ENCODE data around the gene SNAP25. TPM values are rescaled to one million over a fixed set of nuclear protein-coding genes. Genes with fewer than 3 reads are reported as not detected.
A peak's percentile ranks its signal among the peaks of the same experiment; 100 is the strongest.

The SNAP25 gene
- total RNA-seq, 2 experiments from 2014 or later: 0.18 to 0.23 TPM

GRCh38 chr20:10185741-10186558 is 32.7 kb upstream of the SNAP25 start:
- Mint-ChIP-seq H3K4me1 (no peaks in the 10 kb centered on the region), H3K9me3 (peaks cover 5% of the 10 kb centered on the region), H3K4me3 (no peak overlapping the region), H3K36me3 (ENCODE audit: low read depth) (no peaks in the 10 kb centered on the region), H3K27me3 (no peaks in the 10 kb centered on the region), H3K27ac (no peak overlapping the region)
- no peak for DNase-seq
- ChIA-PET POLR2A (no interaction called here), CTCF (no interaction called here)

GRCh38 chr20:10190456-10190855 is 28.2 kb upstream of the SNAP25 start:
- Mint-ChIP-seq H3K4me1 (no peaks in the 10 kb centered on the region), H3K27ac (no peak overlapping the region), H3K36me3 (ENCODE audit: low read depth) (no peaks in the 10 kb centered on the region), H3K27me3 (no peaks in the 10 kb centered on the region), H3K9me3 (peaks cover 8% of the 10 kb centered on the region), H3K4me3 (no peak overlapping the region)
- ChIA-PET POLR2A (no interaction called here), CTCF (no interaction called here)
- DNase-seq: no peak

GRCh38 chr20:10192171-10192570 is 26.5 kb upstream of the SNAP25 start:
- CTCF ChIA-PET: no interaction called here
- H3K27me3 Mint-ChIP-seq: no peaks in the 10 kb centered on the region
- H3K9me3 Mint-ChIP-seq: peaks cover 6% of the 10 kb centered on the region
- POLR2A ChIA-PET: no interaction called here
- H3K27ac Mint-ChIP-seq: no peak overlapping the region
- H3K36me3 Mint-ChIP-seq (ENCODE audit: low read depth): no peaks in the 10 kb centered on the region
- no peaks in the 10 kb centered on the region for H3K4me1 Mint-ChIP-seq
- DNase-seq: no peak
- H3K4me3 Mint-ChIP-seq: no peak overlapping the region

DNA sequence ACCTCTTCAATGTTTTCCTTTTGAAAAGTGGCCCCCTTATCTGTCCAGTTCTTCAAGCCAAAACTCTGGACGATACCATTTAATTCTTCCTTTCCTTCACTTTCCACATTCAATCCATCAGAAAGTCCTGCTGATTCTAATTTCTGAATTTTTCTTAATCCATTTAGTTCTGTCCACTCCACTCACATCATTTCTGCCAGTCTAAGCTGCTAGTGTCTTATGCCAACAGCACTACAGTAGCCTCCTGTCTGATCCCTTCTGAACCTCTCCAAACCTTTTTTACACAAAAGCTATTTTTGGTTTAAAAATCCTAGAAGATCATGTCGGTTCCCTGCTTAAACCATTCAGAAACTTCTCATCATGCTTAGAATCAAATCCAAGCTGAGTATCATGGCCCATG is 24.5 kb upstream of the SNAP25 start:
- H3K36me3 Mint-ChIP-seq (ENCODE audit: low read depth): no peaks in the 10 kb centered on the region
- no peaks in the 10 kb centered on the region for H3K4me1 Mint-ChIP-seq
- peaks cover 2% of the 10 kb centered on the region for H3K27me3 Mint-ChIP-seq
- H3K27ac Mint-ChIP-seq: no peak overlapping the region
- no peak overlapping the region for H3K4me3 Mint-ChIP-seq
- POLR2A ChIA-PET: no interaction called here
- peaks cover 3% of the 10 kb centered on the region for H3K9me3 Mint-ChIP-seq
- CTCF ChIA-PET: interaction anchor here (0.8 kb wide), 1 partner anchor 104 kb away, joined by 3 read pairs; no protein-coding TSS in a partner anchor
- DNase-seq: no peak

- no peak overlapping the region for H3K27ac Mint-ChIP-seq
- H3K4me3 Mint-ChIP-seq: no peak overlapping the region
- CTCF ChIA-PET: no interaction called here
- H3K9me3 Mint-ChIP-seq: no peaks in the 10 kb centered on the region
- no peak for DNase-seq
- POLR2A ChIA-PET: no interaction called here
- peaks cover 2% of the 10 kb centered on the region for H3K27me3 Mint-ChIP-seq
- H3K4me1 Mint-ChIP-seq: no peaks in the 10 kb centered on the region
- H3K36me3 Mint-ChIP-seq (ENCODE audit: low read depth): no peaks in the 10 kb centered on the region
Measured at GRCh38 chr20:10200330-10200729, 18.3 kb upstream of the SNAP25 start.

DNA sequence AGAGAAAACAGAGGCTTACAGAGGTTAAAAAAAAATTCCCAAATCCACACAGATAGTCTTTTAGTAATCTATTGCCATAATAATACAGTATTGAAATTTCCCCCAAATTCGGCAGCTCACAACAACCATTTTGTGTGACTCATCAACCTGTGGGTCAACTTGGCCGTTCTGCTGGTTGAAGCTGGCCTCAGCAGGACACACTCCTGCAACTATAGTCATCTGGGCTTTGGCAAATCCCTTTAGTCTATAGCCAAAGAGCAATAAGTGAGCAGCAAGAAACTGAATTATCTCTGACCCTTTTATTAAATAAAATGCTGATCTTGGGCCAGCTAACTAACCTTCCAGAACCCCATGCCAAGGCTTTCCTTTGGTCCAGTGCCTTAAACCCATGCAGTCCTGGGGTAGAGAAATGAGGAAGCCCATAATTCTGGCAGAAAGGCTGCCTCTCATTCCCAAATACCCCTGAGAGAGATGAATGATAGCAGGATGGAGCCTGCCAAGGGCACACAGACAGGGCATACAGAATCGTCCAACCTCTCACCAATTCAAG is 17.2 kb upstream of the SNAP25 start:
- H3K4me3 Mint-ChIP-seq: no peak overlapping the region
- no peaks in the 10 kb centered on the region for H3K9me3 Mint-ChIP-seq
- DNase-seq: no peak
- POLR2A ChIA-PET: no interaction called here
- H3K36me3 Mint-ChIP-seq (ENCODE audit: low read depth): no peaks in the 10 kb centered on the region
- CTCF ChIA-PET: no interaction called here
- no peak overlapping the region for H3K27ac Mint-ChIP-seq
- H3K4me1 Mint-ChIP-seq: no peaks in the 10 kb centered on the region
- H3K27me3 Mint-ChIP-seq: peaks cover 2% of the 10 kb centered on the region

DNA sequence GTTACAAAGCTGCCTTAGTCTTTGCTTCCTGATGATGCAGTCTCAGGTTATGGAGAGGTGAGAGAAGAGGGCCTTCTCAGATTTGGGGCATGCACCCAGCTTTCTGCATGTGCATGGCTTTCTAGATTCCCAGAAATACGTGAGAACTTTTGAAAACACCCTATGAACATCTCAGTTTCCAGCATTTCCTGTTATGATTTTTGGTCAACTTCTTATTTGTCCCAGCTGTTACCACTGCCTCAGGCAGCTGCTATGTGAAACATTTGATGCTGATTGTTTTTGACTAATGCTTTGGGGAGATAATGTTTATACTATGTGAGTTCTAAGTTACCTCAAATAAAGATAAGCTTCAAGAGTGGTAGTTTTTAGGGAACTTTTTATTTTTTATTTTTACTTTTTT is 9.5 kb upstream of the SNAP25 start:
- Mint-ChIP-seq H3K36me3 (ENCODE audit: low read depth) (no peaks in the 10 kb centered on the region), H3K4me1 (no peaks in the 10 kb centered on the region), H3K9me3 (no peaks in the 10 kb centered on the region), H3K27ac (no peak overlapping the region), H3K4me3 (no peak overlapping the region), H3K27me3 (peaks cover 1% of the 10 kb centered on the region)
- no peak for DNase-seq
- POLR2A ChIA-PET: no interaction called here
- CTCF ChIA-PET: no interaction called here

DNA sequence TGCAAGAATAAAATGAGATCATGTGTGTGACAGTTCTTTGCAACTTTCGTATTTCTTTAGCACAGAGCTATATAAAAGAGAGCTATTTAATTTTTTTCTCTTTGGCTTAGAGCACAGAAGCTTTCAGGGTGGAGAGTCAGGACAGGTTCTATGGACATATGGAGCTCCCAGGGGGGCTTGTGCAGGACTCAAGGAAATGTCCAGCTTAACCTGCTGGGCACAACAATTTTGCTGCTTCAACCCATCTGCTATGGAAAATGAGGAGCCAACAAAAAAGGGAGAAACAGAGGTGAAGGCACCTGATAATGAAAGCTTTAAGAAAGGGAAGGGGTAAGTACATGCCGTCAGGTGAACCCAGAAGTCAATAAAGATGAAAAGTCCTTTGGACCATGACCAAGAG is 5.1 kb upstream of the SNAP25 start:
- Mint-ChIP-seq H3K36me3 (ENCODE audit: low read depth) (no peaks in the 10 kb centered on the region), H3K27ac (no peak overlapping the region), H3K4me1 (peaks cover 5% of the 10 kb centered on the region), H3K27me3 (peaks cover 19% of the 10 kb centered on the region), H3K4me3 (no peak overlapping the region), H3K9me3 (no peaks in the 10 kb centered on the region)
- no peak for DNase-seq
- ChIA-PET CTCF (no interaction called here), POLR2A (no interaction called here)

GRCh38 chr20:10216146-10216791 is 2.4 kb upstream of the SNAP25 start:
- POLR2A ChIA-PET: no interaction called here
- no peaks in the 10 kb centered on the region for H3K9me3 Mint-ChIP-seq

GRCh38 chr20:10217721-10218410 is 764 bp upstream of the SNAP25 start:
- no peak for DNase-seq
- Mint-ChIP-seq H3K9me3 (no peaks in the 10 kb centered on the region), H3K27me3 (peaks cover 26% of the 10 kb centered on the region), H3K4me1 (peaks cover 14% of the 10 kb centered on the region), H3K27ac (no peak overlapping the region), H3K36me3 (ENCODE audit: low read depth) (no peaks in the 10 kb centered on the region), H3K4me3 (peak overlapping the region; percentile 53)
- POLR2A ChIA-PET: no interaction called here
- CTCF ChIA-PET: no interaction called here

More at GRCh38 chr20:10216146-10216791, 2.4 kb upstream of the SNAP25 start:
- no peak for DNase-seq
- Mint-ChIP-seq H3K36me3 (ENCODE audit: low read depth) (no peaks in the 10 kb centered on the region), H3K4me3 (no peak overlapping the region), H3K4me1 (peaks cover 14% of the 10 kb centered on the region), H3K27me3 (peaks cover 26% of the 10 kb centered on the region), H3K27ac (no peak overlapping the region)
- CTCF ChIA-PET: no interaction called here

GRCh38 chr20:10219452-10219791 is 792 bp downstream of the SNAP25 start:
- H3K4me3 Mint-ChIP-seq: no peak overlapping the region
- H3K9me3 Mint-ChIP-seq: no peaks in the 10 kb centered on the region
- peaks cover 26% of the 10 kb centered on the region for H3K27me3 Mint-ChIP-seq
- H3K36me3 Mint-ChIP-seq (ENCODE audit: low read depth): no peaks in the 10 kb centered on the region
- peaks cover 14% of the 10 kb centered on the region for H3K4me1 Mint-ChIP-seq
- ChIA-PET CTCF (no interaction called here), POLR2A (no interaction called here)
- peak; percentile 70 for DNase-seq
- H3K27ac Mint-ChIP-seq: no peak overlapping the region

GRCh38 chr20:10219993-10220750 is 1.5 kb downstream of the SNAP25 start:
- ChIA-PET POLR2A (no interaction called here), CTCF (no interaction called here)
- Mint-ChIP-seq H3K9me3 (no peaks in the 10 kb centered on the region), H3K4me3 (no peak overlapping the region), H3K27me3 (peaks cover 26% of the 10 kb centered on the region), H3K4me1 (peaks cover 14% of the 10 kb centered on the region), H3K27ac (no peak overlapping the region), H3K36me3 (ENCODE audit: low read depth) (no peaks in the 10 kb centered on the region)
- DNase-seq: no peak

GRCh38 chr20:10221021-10221420 is 2.4 kb downstream of the SNAP25 start:
- Mint-ChIP-seq H3K9me3 (no peaks in the 10 kb centered on the region), H3K27me3 (peaks cover 24% of the 10 kb centered on the region), H3K27ac (no peak overlapping the region), H3K4me3 (no peak overlapping the region), H3K36me3 (ENCODE audit: low read depth) (no peaks in the 10 kb centered on the region), H3K4me1 (peaks cover 14% of the 10 kb centered on the region)
- POLR2A ChIA-PET: no interaction called here
- CTCF ChIA-PET: no interaction called here
- DNase-seq: no peak
